Measurements from ENCODE around the gene SOHLH1.

Gene SOHLH1

GRCh38 chr9:135699440-135699839 is at the start of gene SOHLH1:
Gene SOHLH1, minus strand, starts transcription at chr9:135699481. Its CDS starts 14 bp downstream, at chr9:135699467.
- no peak for DNase-seq (ENCODE audit: low read depth)

GRCh38 chr9:135748676-135749075 is 49.4 kb upstream of the SOHLH1 start:
- DNase-seq (ENCODE audit: low read depth) = no peak

- no peak for DNase-seq (ENCODE audit: low read depth)
These were observed 48.0 kb upstream of the SOHLH1 start for GRCh38 chr9:135747311-135747710.

- no peak for DNase-seq (ENCODE audit: low read depth)
These were observed 47.3 kb upstream of the SOHLH1 start for GRCh38 chr9:135746565-135746964.

- DNase-seq (ENCODE audit: low read depth) = no peak
These were observed 46.5 kb upstream of the SOHLH1 start for GRCh38 chr9:135745686-135746324.

GRCh38 chr9:135745189-135745588 is 45.9 kb upstream of the SOHLH1 start:
- DNase-seq (ENCODE audit: low read depth) = no peak

GRCh38 chr9:135744333-135745070 is 45.2 kb upstream of the SOHLH1 start:
- DNase-seq (ENCODE audit: low read depth) = no peak

GRCh38 chr9:135743546-135744332 is 44.5 kb upstream of the SOHLH1 start:
- no peak for DNase-seq (ENCODE audit: low read depth)

GRCh38 chr9:135743021-135743420 is 43.7 kb upstream of the SOHLH1 start:
- DNase-seq (ENCODE audit: low read depth) = no peak

GRCh38 chr9:135741276-135742219 is 42.3 kb upstream of the SOHLH1 start:
- DNase-seq (ENCODE audit: low read depth) = no peak

GRCh38 chr9:135739271-135740220 is 40.3 kb upstream of the SOHLH1 start:
- DNase-seq (ENCODE audit: low read depth) = no peak

- no peak for DNase-seq (ENCODE audit: low read depth)
These were observed 38.7 kb upstream of the SOHLH1 start for GRCh38 chr9:135737840-135738521.

- DNase-seq (ENCODE audit: low read depth) = no peak
These were observed 37.9 kb upstream of the SOHLH1 start for GRCh38 chr9:135736979-135737839.

GRCh38 chr9:135736272-135736978 is 37.1 kb upstream of the SOHLH1 start:
- DNase-seq (ENCODE audit: low read depth) = no peak

GRCh38 chr9:135734616-135735144 is 35.4 kb upstream of the SOHLH1 start:
- no peak for DNase-seq (ENCODE audit: low read depth)

GRCh38 chr9:135732569-135733257 is 33.4 kb upstream of the SOHLH1 start:
- no peak for DNase-seq (ENCODE audit: low read depth)

- DNase-seq (ENCODE audit: low read depth) = no peak
These were observed 32.2 kb upstream of the SOHLH1 start for GRCh38 chr9:135731454-135731853.
